GM23338 (cell line): ENCODE measurements around the gene CSF2RB. TPM values are rescaled to one million over a fixed set of nuclear protein-coding genes. Genes with fewer than 3 reads are reported as not detected.

Experiments
- ATAC-seq: fragments of 200-7000 bp; cut with Tn5 transposase; 3 replicates; pipeline ENCODE4 v1.9.1; 2020
- DNase-seq: peaks from one replicate; pipeline ENCODE4 v3.0.0-alpha.2; 2015; ENCODE audit warnings: low spot score
- H2AFZ ChIP-seq: fragments of 200-600 bp; sonication (generic); 2 replicates; pipeline ENCODE4 v1.8.0; 2016; ENCODE audit warnings: antibody characterized with exemption, mild to moderate bottlenecking, moderate library complexity
- H3F3A ChIP-seq: fragments of 200-600 bp; sonication (generic); replicated peaks from 2 replicates; pipeline ENCODE4 v1.8.0; 2017; ENCODE audit warnings: antibody characterized with exemption, mixed run types, low read depth
- H3K27ac ChIP-seq: fragments of 200-600 bp; sonication (generic); 2 replicates; pipeline ENCODE4 v1.6.1; 2016; ENCODE audit warnings: low read depth
- H3K27me3 ChIP-seq: fragments of 200-600 bp; sonication (generic); 2 replicates; pipeline ENCODE4 v1.8.0; 2016; ENCODE audit warnings: mild to moderate bottlenecking, mixed run types, moderate library complexity; ENCODE audit not compliant: insufficient read depth
- H3K36me3 ChIP-seq: fragments of 200-600 bp; sonication (generic); 2 replicates; pipeline ENCODE4 v1.8.0; 2016; ENCODE audit warnings: mild to moderate bottlenecking; ENCODE audit not compliant: insufficient read depth
- H3K4me1 ChIP-seq: fragments of 200-600 bp; sonication (generic); 2 replicates; pipeline ENCODE4 v1.8.0; 2016; ENCODE audit warnings: mild to moderate bottlenecking, moderate library complexity; ENCODE audit not compliant: insufficient read depth
- H3K4me2 ChIP-seq: fragments of 200-600 bp; sonication (generic); 2 replicates; pipeline ENCODE4 v1.7.1; 2017; ENCODE audit warnings: mixed run types
- H3K4me3 ChIP-seq: fragments of 200-600 bp; sonication (generic); 2 replicates; pipeline ENCODE4 v1.6.1; 2016; ENCODE audit warnings: mixed run types
- H3K79me2 ChIP-seq: fragments of 200-600 bp; sonication (generic); replicated peaks from 2 replicates; pipeline ENCODE4 v1.8.0; 2017; ENCODE audit warnings: mild to moderate bottlenecking; ENCODE audit not compliant: insufficient read depth
- H3K9me2 ChIP-seq: fragments of 200-600 bp; sonication (generic); 2 replicates; pipeline ENCODE4 v1.8.0; 2017; ENCODE audit not compliant: insufficient read depth
- H4K20me1 ChIP-seq: fragments of 200-600 bp; sonication (generic); replicated peaks from 2 replicates; pipeline ENCODE4 v1.8.0; 2017; ENCODE audit warnings: mild to moderate bottlenecking; ENCODE audit not compliant: insufficient read depth
- H3K27ac Mint-ChIP-seq: 2 replicates; pipeline ENCODE4 v1.8.0; 2020; ENCODE audit warnings: inconsistent platforms, mild to moderate bottlenecking, moderate library complexity, mixed read lengths
- H3K27me3 Mint-ChIP-seq: 3 replicates; pipeline ENCODE4 v1.8.0; 2022; ENCODE audit warnings: low read depth, mild to moderate bottlenecking, moderate library complexity, mixed read lengths, inconsistent platforms; ENCODE audit not compliant: insufficient read depth, poor library complexity
- H3K36me3 Mint-ChIP-seq: 3 replicates; pipeline ENCODE4 v1.8.0; 2021; ENCODE audit warnings: low read depth, mild to moderate bottlenecking, inconsistent platforms, moderate library complexity, mixed read lengths
- H3K4me1 Mint-ChIP-seq: 3 replicates; pipeline ENCODE4 v1.8.0; 2020; ENCODE audit warnings: mild to moderate bottlenecking, inconsistent platforms, mixed read lengths
- H3K4me3 Mint-ChIP-seq: 3 replicates; pipeline ENCODE4 v1.8.0; 2021; ENCODE audit warnings: moderate library complexity, mild to moderate bottlenecking, inconsistent platforms, mixed read lengths
- H3K9me3 Mint-ChIP-seq: 3 replicates; pipeline ENCODE4 v1.8.0; 2020; ENCODE audit warnings: moderate library complexity, mild to moderate bottlenecking, inconsistent platforms, mixed read lengths
- CREB1 ChIP-seq: fragments of 250-450 bp; sonication (Bioruptor Pico); IDR thresholded peaks from 2 replicates; pipeline ENCODE4 v1.5.0; 2020; ENCODE audit warnings: low read depth, mild to moderate bottlenecking, moderate library complexity
- EZH2 ChIP-seq: fragments of 200-600 bp; sonication (generic); IDR thresholded peaks from one replicate; pipeline ENCODE4 v1.8.0; 2017; ENCODE audit warnings: antibody characterized with exemption, mild to moderate bottlenecking, low read depth; ENCODE audit not compliant: unreplicated experiment
- EZH2phosphoT487 ChIP-seq: fragments of 200-600 bp; sonication (generic); IDR thresholded peaks from one replicate; pipeline ENCODE4 v1.8.1; 2018; ENCODE audit warnings: antibody characterized with exemption; ENCODE audit not compliant: unreplicated experiment
- STAT1 ChIP-seq: IDR thresholded peaks from one replicate; pipeline ENCODE4 v1.6.1; 2016; ENCODE audit warnings: antibody characterized with exemption; ENCODE audit not compliant: unreplicated experiment
- ZNF114 ChIP-seq: fragments of 250-450 bp; sonication (Bioruptor Pico); IDR thresholded peaks from 2 replicates; pipeline ENCODE4 v1.5.0; 2020; ENCODE audit warnings: mild to moderate bottlenecking, moderate library complexity
- polyA plus RNA-seq: library from polyadenylated mRNA; unstranded; fragments of >200 nt; fragmentation: Nextera tagmentation; extraction: Ambion mirVana; gene quantifications from 2 replicates; pipeline ENCODE4 v1.2.1, GENCODE V29; 2016
- total RNA-seq: library from RNA; depleted of rRNA; stranded (reverse); fragments of >200 nt; shearing (Covaris generic); gene quantifications from 2 replicates; pipeline ENCODE4 v1.2.3, GENCODE V29; 2014
- TF ChIP-seq, protein P1 (sequence below): fragments of 250-450 bp; sonication (Bioruptor Pico); IDR thresholded peaks from 2 replicates; pipeline ENCODE4 v1.5.0; 2020; ENCODE audit warnings: mild to moderate bottlenecking, moderate library complexity

CSF2RB gene
- total and polyA plus RNA-seq, 2 experiments from 2014 or later = not detected

DNA sequence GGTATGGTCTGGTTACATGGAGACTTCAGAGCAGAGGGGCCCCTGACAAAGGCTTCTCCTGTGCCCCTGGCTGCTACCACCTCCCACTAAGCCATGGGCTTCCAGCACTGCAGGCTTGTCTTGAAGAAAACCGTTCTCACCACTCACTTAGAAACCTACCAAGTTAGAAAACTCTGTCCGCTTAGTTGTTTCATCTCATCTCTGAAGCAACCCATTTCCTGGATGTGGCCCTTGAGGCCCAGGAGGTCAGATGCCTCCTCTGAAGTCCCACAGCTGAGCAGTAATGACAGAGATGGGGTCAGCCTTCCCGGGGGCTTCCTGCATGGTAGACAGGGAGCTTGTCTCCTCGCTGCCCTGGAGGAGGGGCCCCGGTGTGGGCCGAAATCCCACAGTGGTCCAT lies 12.9 kb downstream of the CSF2RB start:
- Mint-ChIP-seq H3K9me3 (no peaks in the 10 kb centered on the region; the same call in 2 of the 3 replicates), H3K36me3 (no peaks in the 10 kb centered on the region; the same call in 2 of the 3 replicates), H3K27me3 (peaks cover 18% of the 10 kb centered on the region), H3K27ac (no peak overlapping the region), H3K4me3 (no peak overlapping the region), H3K4me1 (peaks cover 4% of the 10 kb centered on the region; the same call in 2 of the 3 replicates)
- Histone ChIP-seq H2AFZ (no peak overlapping the region), H3F3A (no peaks in the 10 kb centered on the region), H4K20me1 (no peaks in the 10 kb centered on the region), H3K27me3 (no peaks in the 10 kb centered on the region), H3K4me2 (no peak overlapping the region), H3K9me2 (no peaks in the 10 kb centered on the region), H3K4me1 (no peaks in the 10 kb centered on the region), H3K36me3 (no peaks in the 10 kb centered on the region), H3K27ac (no peak overlapping the region), H3K4me3 (no peak overlapping the region), H3K79me2 (no peaks in the 10 kb centered on the region)
- ATAC-seq (no peak), DNase-seq (no peak)
- TF ChIP-seq EZH2 = no peak
- no peak for TF ChIP-seq STAT1
- TF ChIP-seq EZH2phosphoT487 = no peak
- TF ChIP-seq, protein P1, sequence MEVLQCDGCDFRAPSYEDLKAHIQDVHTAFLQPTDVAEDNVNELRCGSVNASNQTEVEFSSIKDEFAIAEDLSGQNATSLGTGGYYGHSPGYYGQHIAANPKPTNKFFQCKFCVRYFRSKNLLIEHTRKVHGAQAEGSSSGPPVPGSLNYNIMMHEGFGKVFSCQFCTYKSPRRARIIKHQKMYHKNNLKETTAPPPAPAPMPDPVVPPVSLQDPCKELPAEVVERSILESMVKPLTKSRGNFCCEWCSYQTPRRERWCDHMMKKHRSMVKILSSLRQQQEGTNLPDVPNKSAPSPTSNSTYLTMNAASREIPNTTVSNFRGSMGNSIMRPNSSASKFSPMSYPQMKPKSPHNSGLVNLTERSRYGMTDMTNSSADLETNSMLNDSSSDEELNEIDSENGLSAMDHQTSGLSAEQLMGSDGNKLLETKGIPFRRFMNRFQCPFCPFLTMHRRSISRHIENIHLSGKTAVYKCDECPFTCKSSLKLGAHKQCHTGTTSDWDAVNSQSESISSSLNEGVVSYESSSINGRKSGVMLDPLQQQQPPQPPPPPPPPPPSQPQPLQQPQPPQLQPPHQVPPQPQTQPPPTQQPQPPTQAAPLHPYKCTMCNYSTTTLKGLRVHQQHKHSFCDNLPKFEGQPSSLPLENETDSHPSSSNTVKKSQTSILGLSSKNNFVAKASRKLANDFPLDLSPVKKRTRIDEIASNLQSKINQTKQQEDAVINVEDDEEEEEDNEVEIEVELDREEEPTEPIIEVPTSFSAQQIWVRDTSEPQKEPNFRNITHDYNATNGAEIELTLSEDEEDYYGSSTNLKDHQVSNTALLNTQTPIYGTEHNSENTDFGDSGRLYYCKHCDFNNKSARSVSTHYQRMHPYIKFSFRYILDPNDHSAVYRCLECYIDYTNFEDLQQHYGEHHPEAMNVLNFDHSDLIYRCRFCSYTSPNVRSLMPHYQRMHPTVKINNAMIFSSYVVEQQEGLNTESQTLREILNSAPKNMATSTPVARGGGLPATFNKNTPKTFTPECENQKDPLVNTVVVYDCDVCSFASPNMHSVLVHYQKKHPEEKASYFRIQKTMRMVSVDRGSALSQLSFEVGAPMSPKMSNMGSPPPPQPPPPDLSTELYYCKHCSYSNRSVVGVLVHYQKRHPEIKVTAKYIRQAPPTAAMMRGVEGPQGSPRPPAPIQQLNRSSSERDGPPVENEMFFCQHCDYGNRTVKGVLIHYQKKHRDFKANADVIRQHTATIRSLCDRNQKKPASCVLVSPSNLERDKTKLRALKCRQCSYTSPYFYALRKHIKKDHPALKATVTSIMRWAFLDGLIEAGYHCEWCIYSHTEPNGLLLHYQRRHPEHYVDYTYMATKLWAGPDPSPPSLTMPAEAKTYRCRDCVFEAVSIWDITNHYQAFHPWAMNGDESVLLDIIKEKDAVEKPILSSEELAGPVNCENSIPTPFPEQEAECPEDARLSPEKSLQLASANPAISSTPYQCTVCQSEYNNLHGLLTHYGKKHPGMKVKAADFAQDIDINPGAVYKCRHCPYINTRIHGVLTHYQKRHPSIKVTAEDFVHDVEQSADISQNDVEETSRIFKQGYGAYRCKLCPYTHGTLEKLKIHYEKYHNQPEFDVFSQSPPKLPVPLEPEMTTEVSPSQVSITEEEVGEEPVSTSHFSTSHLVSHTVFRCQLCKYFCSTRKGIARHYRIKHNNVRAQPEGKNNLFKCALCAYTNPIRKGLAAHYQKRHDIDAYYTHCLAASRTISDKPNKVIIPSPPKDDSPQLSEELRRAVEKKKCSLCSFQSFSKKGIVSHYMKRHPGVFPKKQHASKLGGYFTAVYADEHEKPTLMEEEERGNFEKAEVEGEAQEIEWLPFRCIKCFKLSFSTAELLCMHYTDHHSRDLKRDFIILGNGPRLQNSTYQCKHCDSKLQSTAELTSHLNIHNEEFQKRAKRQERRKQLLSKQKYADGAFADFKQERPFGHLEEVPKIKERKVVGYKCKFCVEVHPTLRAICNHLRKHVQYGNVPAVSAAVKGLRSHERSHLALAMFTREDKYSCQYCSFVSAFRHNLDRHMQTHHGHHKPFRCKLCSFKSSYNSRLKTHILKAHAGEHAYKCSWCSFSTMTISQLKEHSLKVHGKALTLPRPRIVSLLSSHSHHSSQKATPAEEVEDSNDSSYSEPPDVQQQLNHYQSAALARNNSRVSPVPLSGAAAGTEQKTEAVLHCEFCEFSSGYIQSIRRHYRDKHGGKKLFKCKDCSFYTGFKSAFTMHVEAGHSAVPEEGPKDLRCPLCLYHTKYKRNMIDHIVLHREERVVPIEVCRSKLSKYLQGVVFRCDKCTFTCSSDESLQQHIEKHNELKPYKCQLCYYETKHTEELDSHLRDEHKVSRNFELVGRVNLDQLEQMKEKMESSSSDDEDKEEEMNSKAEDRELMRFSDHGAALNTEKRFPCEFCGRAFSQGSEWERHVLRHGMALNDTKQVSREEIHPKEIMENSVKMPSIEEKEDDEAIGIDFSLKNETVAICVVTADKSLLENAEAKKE (CRISPR knock-in tag) = no peak
- no peak for TF ChIP-seq CREB1
- TF ChIP-seq ZNF114 (CRISPR knock-in tag) = no peak
